A549 treated with RU486 at 1 μM for 4 hours (cell line): ENCODE results near the gene HDAC8. TPM values are rescaled to one million over a fixed set of nuclear protein-coding genes. Genes with fewer than 3 reads are reported as not detected.

Source experiments
- total RNA-seq: library from RNA; stranded (reverse); fragments of 200-300 nt; extraction: Qiagen RNA extraction; gene quantifications from 5 replicates; pipeline ENCODE4 v1.2.3, GENCODE V29; 2022; ENCODE audit warnings: low read depth

Gene HDAC8
- total RNA-seq: 20.5 to 24.4 TPM (median 22.7 TPM) in 5 replicates

DNA sequence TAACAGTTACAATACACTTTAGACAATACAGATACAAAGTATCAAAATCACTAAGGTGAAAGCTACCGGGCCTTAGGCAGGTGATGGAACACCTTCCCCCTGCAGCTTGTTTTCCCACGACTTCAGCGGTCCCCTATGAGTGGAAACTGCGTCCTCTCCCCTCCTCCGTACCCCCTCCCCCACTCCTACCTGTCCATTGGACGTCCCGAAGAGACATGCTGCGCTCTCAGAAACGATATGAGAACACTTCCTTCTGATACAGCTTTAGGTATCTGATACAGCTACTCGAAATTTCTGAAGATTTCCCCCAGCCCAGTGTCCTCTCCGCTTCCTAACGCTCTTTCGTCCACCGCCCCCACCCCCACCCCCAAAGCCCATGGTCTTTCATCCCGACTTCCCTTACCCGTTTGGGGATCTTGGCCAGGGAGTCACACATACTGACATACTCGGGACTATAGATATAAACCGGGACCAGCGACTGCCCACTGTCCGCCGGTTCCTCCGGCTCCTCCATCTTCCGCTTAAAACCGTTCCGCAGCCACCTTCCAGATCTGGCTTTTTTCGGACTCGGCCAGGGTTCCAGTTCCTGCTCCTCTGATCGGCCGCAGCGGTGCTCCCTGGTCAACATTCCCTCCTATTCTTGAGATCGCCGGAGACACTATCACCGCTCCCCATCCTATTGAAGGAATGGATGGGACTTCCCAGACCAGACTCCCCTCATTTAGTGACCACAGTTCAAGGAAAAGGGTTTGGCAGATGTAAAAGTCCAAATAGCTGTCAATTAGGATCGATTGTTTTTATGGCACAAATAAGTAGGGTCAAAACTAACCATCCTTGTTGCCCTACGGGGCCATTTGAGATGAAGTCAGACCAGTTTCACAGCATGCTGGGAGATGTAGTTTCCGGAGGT is at the start of gene HDAC8:
Gene HDAC8 (minus strand): TSS at position 596 of the 910 bp plus-strand sequence. CDS start 82 bp downstream, at position 514.

GRCh38 chrX:72305286-72306084 is 267.2 kb downstream of the HDAC8 start, which contains the start of gene CITED1:
Gene CITED1 (minus strand): TSS chrX:72305914. CDS start chrX:72302869, 3,045 bp downstream.

Other genes with a start within 250 kb of the HDAC8 start
- gene PHKA1, start 141.5 kb upstream of the HDAC8 start, total RNA-seq: 18.9 to 20.9 TPM (median 20.4 TPM) in 5 replicates
- gene DMRTC1B, start 204.0 kb upstream of the HDAC8 start, total RNA-seq: 0.09 TPM in 1 of 5 replicates, not detected in the others
- not detected in 5 replicates for gene FAM236B, start 209.8 kb upstream of the HDAC8 start, total RNA-seq
- not detected in 5 replicates for gene FAM236D, start 235.4 kb upstream of the HDAC8 start, total RNA-seq